Adrenal gland (tissue), 12 donors: ENCODE results near the gene TYR. TPM values are rescaled to one million over a fixed set of nuclear protein-coding genes. Genes with fewer than 3 reads are reported as not detected.
"Not testable (repeated sequence)": the region's sequence is repeated elsewhere in the genome, so short reads cannot be mapped to it uniquely, and the experiment has no call there.

Source experiments
- DNase-seq, 7 donors: peaks; one replicate each; pipeline ENCODE4 v3.0.0-alpha.2; 2019 to 2020
- H3K27ac ChIP-seq, 5 donors: fragments of 200-600 bp; sonication (generic) in 4 of 5; 1 replicate in 3 of 5; 2 replicates in 2 of 5; pipeline versions ENCODE4 v1.5.1 to v1.8.0; 2016 to 2020; ENCODE audit warnings: mild to moderate bottlenecking in 1 of 5
- H3K27me3 ChIP-seq: fragments of 200-600 bp; 2 replicates; pipeline ENCODE4 v1.8.0; 2021
- H3K36me3 ChIP-seq, 2 donors: fragments of 200-600 bp; replicated peaks in 1 of 2; 1 replicate in 1 of 2; 2 replicates in 1 of 2; pipeline versions ENCODE4 v1.5.1 to v1.8.0; 2018 to 2022
- H3K4me1 ChIP-seq, 2 donors: fragments of 200-600 bp; replicated peaks in 1 of 2; 1 replicate in 1 of 2; 2 replicates in 1 of 2; pipeline versions ENCODE4 v1.5.1 to v1.8.0; 2018 to 2021
- H3K4me3 ChIP-seq, 4 donors: fragments of 200-600 bp; sonication (generic) in 3 of 4; one replicate each; pipeline ENCODE4 v1.5.1; 2016 to 2018
- H3K9me3 ChIP-seq, 3 donors: fragments of 200-600 bp; sonication (generic) in 1 of 3; replicated peaks in 1 of 3; 1 replicate in 2 of 3; 2 replicates in 1 of 3; pipeline versions ENCODE4 v1.5.1 to v1.8.0; 2016 to 2021
- CTCF ChIP-seq, 6 experiments: fragments of 450-650 bp in 4 of 6; fragments of 200-600 bp in 2 of 6; sonication (generic) in 1 of 6; IDR thresholded peaks; 1 replicate in 5 of 6; 2 replicates in 1 of 6; pipeline versions ENCODE4 v1.5.1 to v1.8.0; 2016 to 2021; ENCODE audit warnings: antibody characterized with exemption in 6 of 6, mild to moderate bottlenecking in 2 of 6, moderate library complexity in 1 of 6
- POLR2A ChIP-seq, 2 donors: fragments of 450-650 bp; IDR thresholded peaks; one replicate each; pipeline ENCODE4 v1.6.1; 2017; ENCODE audit warnings: antibody characterized with exemption in 2 of 2, mild to moderate bottlenecking in 2 of 2, moderate library complexity in 1 of 2
- WGBS, 4 donors: extraction: QIAGEN DNeasy Blood & Tissue Kit in 2 of 4; methylation state at CpG; one replicate each; pipeline versions ENCODE4 v1.1.5 to v1.1.7; 2013 to 2017; 5-methylcytosine and 5-hydroxymethylcytosine counted together
- intact Hi-C, 2 donors: fragments of 100-400 bp; cut with DNase I; formaldehyde crosslinking; loops; one replicate each; pipeline versions ENCODE4 v1.14.1 to v1.15.0; 2022 to 2023
- polyA plus RNA-seq, 3 donors: library from polyadenylated mRNA; stranded (reverse); fragments of 200-250 nt in 2 of 3; fragments of 350-450 nt in 1 of 3; fragmentation: Illumina TruSeq in 1 of 3; extraction: RNeasy Lipid Tissue Mini Kit (QIAGEN cat#74804) in 1 of 3; gene quantifications; one replicate each; pipeline ENCODE4 v1.2.3, GENCODE V29; 2013 to 2014
- total RNA-seq, 9 donors: library from RNA; depleted of rRNA in 4 of 9; stranded (reverse); fragments of >200 nt in 4 of 9; fragments of 120-200 nt in 1 of 9; fragmentation: NEBNext Ultra II Directional in 1 of 9; extraction: Animal tissue kit (Norgen Biotek cat#: 25700) in 1 of 9; gene quantifications; one replicate each; pipeline versions ENCODE4 v1.1.0 to v1.2.4, GENCODE V29; 2013 to 2023
- donor health status: healthy with polysubstance abuse.
- donor health status: Bipolar disorder and iron deficiency.
- donor health status: DM: yes; HTN: yes; CAD: no.
- donor health status: DM: no; HTN: no; CAD: no.
- donor health status: DM: no; HTN: no; CAD: no.
- donor health status: DM: yes; HTN: yes; CAD: no.

The TYR gene
- total and polyA plus RNA-seq, 12 donors = 0.06 TPM; not detected in 11

DNA sequence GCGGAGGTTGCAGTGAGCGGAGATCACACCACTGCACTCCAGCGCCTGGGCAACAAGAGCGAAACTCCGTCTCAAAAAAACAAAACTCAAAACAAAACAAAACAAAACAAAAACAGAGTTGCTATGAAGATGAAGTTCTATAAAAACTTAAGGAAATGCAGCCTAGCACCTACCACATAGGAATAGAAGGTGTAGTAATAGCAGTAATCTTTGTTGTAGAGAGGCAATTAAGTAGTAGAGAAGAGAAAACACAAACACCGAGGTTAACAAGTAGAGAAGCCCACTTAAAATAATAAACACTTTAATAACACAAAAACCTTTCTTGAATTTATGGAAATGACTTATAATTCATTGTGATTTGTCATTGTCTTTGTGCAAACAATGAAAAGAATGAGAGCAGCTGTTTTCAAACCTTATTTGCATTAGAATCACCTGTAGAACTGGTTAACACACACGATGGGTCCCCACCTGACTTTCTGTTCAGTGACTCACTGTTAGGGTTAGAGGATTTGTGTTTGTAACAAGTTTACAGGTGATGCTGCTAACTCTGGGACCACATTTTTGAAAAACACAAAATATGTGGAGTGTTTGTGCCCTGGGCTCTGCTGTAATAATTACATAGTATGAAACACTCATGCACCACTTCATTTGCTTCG, 43.1 kb downstream of the TYR start:
- Histone ChIP-seq H3K27ac (no peak overlapping the region), H3K4me1 (no peaks in the 10 kb centered on the region), H3K27me3 (no peaks in the 10 kb centered on the region), H3K36me3 (no peaks in the 10 kb centered on the region), H3K4me3 (no peak overlapping the region), H3K9me3 (no peaks in the 10 kb centered on the region)
- DNase-seq = no peak
- WGBS, 4 donors = 72 to 80% (median 74%) methylated on average over 8 of the region's 8 CpGs
- TF ChIP-seq POLR2A (IDR thresholded peaks at IDR 0.05) = no peak
- TF ChIP-seq CTCF (IDR thresholded peaks at IDR 0.05) = no peak
- intact Hi-C loops = no loop called here

- Histone ChIP-seq H3K27ac (no peak overlapping the region), H3K4me3 (no peak overlapping the region), H3K9me3 (no peaks in the 10 kb centered on the region), H3K4me1 (no peaks in the 10 kb centered on the region), H3K36me3 (no peaks in the 10 kb centered on the region), H3K27me3 (no peaks in the 10 kb centered on the region)
- WGBS, 4 donors = 41 to 68% (median 49%) methylated on average over 1 of the region's 1 CpG
- TF ChIP-seq CTCF (IDR thresholded peaks at IDR 0.05) = no peak
- no peak for TF ChIP-seq POLR2A (IDR thresholded peaks at IDR 0.05)
- intact Hi-C loops = no loop called here
- no peak for DNase-seq
These were observed 57.4 kb downstream of the TYR start for GRCh38 chr11:89235083-89235482.

GRCh38 chr11:89235976-89236375, 58.3 kb downstream of the TYR start:
- Histone ChIP-seq H3K27me3 (no peaks in the 10 kb centered on the region), H3K4me1 (no peaks in the 10 kb centered on the region), H3K4me3 (no peak overlapping the region), H3K36me3 (no peaks in the 10 kb centered on the region), H3K9me3 (no peaks in the 10 kb centered on the region), H3K27ac (no peak overlapping the region)
- intact Hi-C loops = no loop called here
- no peak for TF ChIP-seq POLR2A (IDR thresholded peaks at IDR 0.05)
- TF ChIP-seq CTCF (IDR thresholded peaks at IDR 0.05) = no peak
- 82 to 89% (median 87%) methylated on average over 5 of the region's 5 CpGs for WGBS, 4 donors
- no peak for DNase-seq

GRCh38 chr11:89247007-89247406, 69.3 kb downstream of the TYR start:
- H3K4me3 ChIP-seq, H3K4me1 ChIP-seq, H3K27me3 ChIP-seq, DNase-seq, H3K27ac ChIP-seq, H3K36me3 ChIP-seq, intact Hi-C loops, H3K9me3 ChIP-seq: not testable (repeated sequence)
- 62 to 70% (median 65%) methylated on average over 4 of the region's 4 CpGs for WGBS, 4 donors

- TF ChIP-seq POLR2A (IDR thresholded peaks at IDR 0.05) (no peak), CTCF (IDR thresholded peaks at IDR 0.05) (no peak)
- H3K27me3 ChIP-seq = no peaks in the 10 kb centered on the region
- no peak overlapping the region for H3K27ac ChIP-seq
- no peak for DNase-seq
- no peaks in the 10 kb centered on the region for H3K36me3 ChIP-seq
- H3K9me3 ChIP-seq = no peaks in the 10 kb centered on the region
- intact Hi-C loops = no loop called here
- WGBS, 4 donors = 47 to 58% (median 57%) methylated on average over 2 of the region's 2 CpGs
- H3K4me3 ChIP-seq = no peak overlapping the region
- no peaks in the 10 kb centered on the region for H3K4me1 ChIP-seq
These were observed 71.5 kb downstream of the TYR start for GRCh38 chr11:89249196-89249595.

DNA sequence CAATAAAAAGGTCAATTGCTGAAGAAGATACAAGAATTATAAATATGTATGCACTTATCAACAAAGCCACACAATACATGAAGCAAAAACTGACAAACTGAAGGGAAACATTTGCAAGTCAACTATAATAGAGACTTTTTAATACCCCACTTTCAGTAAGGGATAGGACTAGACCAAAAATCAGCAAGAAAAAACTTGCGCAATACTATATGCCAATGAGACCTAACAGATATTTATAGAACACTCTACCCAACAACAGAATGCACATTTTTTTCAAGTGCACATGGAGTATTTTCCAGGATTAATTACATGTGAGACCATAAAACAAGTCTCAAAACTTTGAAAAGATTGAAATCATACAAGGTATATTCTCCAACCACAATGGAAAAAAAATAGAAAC, 83.8 kb downstream of the TYR start:
- H3K9me3 ChIP-seq, H3K4me3 ChIP-seq, DNase-seq, H3K27ac ChIP-seq, intact Hi-C loops, H3K36me3 ChIP-seq, H3K4me1 ChIP-seq, H3K27me3 ChIP-seq: not testable (repeated sequence)
- WGBS, 4 donors = 85 to 98% (median 94%) methylated on average over 1 of the region's 1 CpG
